H1 (cell line): ENCODE measurements around the gene ERI3. TPM values are rescaled to one million over a fixed set of nuclear protein-coding genes. Genes with fewer than 3 reads are reported as not detected.

Experiments
- CTCF ChIA-PET: fragments of 300-600 bp; sonication (Branson Sonifier 250); formaldehyde crosslinking; loops from one replicate; lab custom pipeline; 2021; ENCODE audit not compliant: partially characterized antibody; lab: Charles Lee
- POLR2A ChIA-PET: fragments of 300-600 bp; sonication (Branson Sonifier 250); formaldehyde crosslinking; loops from one replicate; lab custom pipeline; 2021; ENCODE audit warnings: inconsistent platforms; ENCODE audit not compliant: partially characterized antibody; lab: Charles Lee
- DNase-seq, 2 experiments: peaks; one replicate each; pipeline versions ENCODE4 v3.0.0 to v3.0.0-alpha.2; 2010 to 2022; ENCODE audit warnings: low spot score in 2 of 2, low read depth in 1 of 2, mixed read lengths in 1 of 2
- FAIRE-seq: peaks from 2 replicates; lab custom pipeline; 2011; peaks lifted over from hg19 to GRCh38; lab: Jason Lieb, UNC
- H2AFZ ChIP-seq: 2 replicates; pipeline ENCODE4 v1.8.1; 2012; ENCODE audit warnings: low read length, inconsistent platforms
- H2AK5ac ChIP-seq: 2 replicates; pipeline ENCODE4 v1.6.1; 2013; ENCODE audit warnings: low read depth, low read length
- H2BK120ac ChIP-seq: replicated peaks from 2 replicates; pipeline ENCODE3; 2013; ENCODE audit warnings: low read depth, low read length, inconsistent platforms
- H2BK12ac ChIP-seq: 2 replicates; pipeline ENCODE4 v1.6.1; 2013; ENCODE audit warnings: low read depth, low read length
- H2BK15ac ChIP-seq: 2 replicates; pipeline ENCODE4 v1.6.1; 2013; ENCODE audit warnings: low read length
- H2BK20ac ChIP-seq: 2 replicates; pipeline ENCODE4 v1.6.1; 2013; ENCODE audit warnings: low read length
- H2BK5ac ChIP-seq: 2 replicates; pipeline ENCODE4 v1.6.1; 2013; ENCODE audit warnings: low read depth, low read length
- H3K14ac ChIP-seq: 2 replicates; pipeline ENCODE4 v1.6.1; 2013; ENCODE audit warnings: inconsistent platforms; ENCODE audit not compliant: insufficient read length
- H3K18ac ChIP-seq: 2 replicates; pipeline ENCODE4 v1.6.1; 2013; ENCODE audit warnings: low read length; ENCODE audit errors: extremely low read depth
- H3K23ac ChIP-seq: 2 replicates; pipeline ENCODE4 v1.6.1; 2013; ENCODE audit warnings: inconsistent platforms; ENCODE audit not compliant: insufficient read length
- H3K23me2 ChIP-seq: 2 replicates; pipeline ENCODE4 v1.6.1; 2013; ENCODE audit warnings: low read depth, low read length
- H3K27ac ChIP-seq: 2 replicates; pipeline ENCODE4 v1.6.1; 2011; ENCODE audit warnings: low read depth, low read length, inconsistent platforms
- H3K27me3 ChIP-seq, 4 experiments: replicated peaks in 1 of 4; 1 replicate in 1 of 4; 2 replicates in 3 of 4; pipeline versions ENCODE4 v1.6.1 to v1.8.1; 2011 to 2013; ENCODE audit warnings: low read length in 3 of 4, mild to moderate bottlenecking in 3 of 4, inconsistent platforms in 2 of 4, mixed read lengths in 2 of 4, moderate library complexity in 1 of 4; ENCODE audit not compliant: control insufficient read depth in 3 of 4, insufficient read depth in 3 of 4; ENCODE audit errors: extremely low read depth in 1 of 4
- H3K36me3 ChIP-seq, 4 experiments: 2 replicates each; pipeline versions ENCODE4 v1.6.1 to v1.8.1; 2011 to 2013; ENCODE audit warnings: mild to moderate bottlenecking in 4 of 4, low read length in 3 of 4, moderate library complexity in 2 of 4, control low read depth in 1 of 4, inconsistent platforms in 1 of 4; ENCODE audit not compliant: insufficient read depth in 4 of 4, control insufficient read depth in 2 of 4
- H3K4ac ChIP-seq: replicated peaks from 2 replicates; pipeline ENCODE3; 2013; ENCODE audit warnings: low read length, low read depth, mixed read lengths, inconsistent platforms; ENCODE audit not compliant: insufficient read length
- H3K4me1 ChIP-seq, 4 experiments: replicated peaks in 1 of 4; 1 replicate in 1 of 4; 2 replicates in 3 of 4; pipeline versions ENCODE4 v1.6.1 to v1.8.1; 2011 to 2013; ENCODE audit warnings: low read length in 3 of 4, inconsistent platforms in 2 of 4, mixed read lengths in 1 of 4; ENCODE audit not compliant: insufficient read depth in 4 of 4, control insufficient read depth in 3 of 4
- H3K4me2 ChIP-seq, 2 experiments: 2 replicates each; pipeline versions ENCODE4 v1.6.1 to v1.8.1; 2011 to 2013; ENCODE audit warnings: low read depth in 2 of 2, low read length in 2 of 2, control low read depth in 1 of 2, inconsistent platforms in 1 of 2, mild to moderate bottlenecking in 1 of 2; ENCODE audit not compliant: insufficient read depth in 1 of 2
- H3K4me3 ChIP-seq, 4 experiments: fragments of 200-600, 300-600 bp in 1 of 4; sonication (generic), shearing (Covaris generic), sonication (Bioruptor Twin) in 1 of 4; 2 replicates each; pipeline versions ENCODE4 v1.5.1 to v1.8.1; 2011 to 2016; ENCODE audit warnings: low read length in 4 of 4, low read depth in 3 of 4, control low read depth in 2 of 4, inconsistent platforms in 2 of 4, mild to moderate bottlenecking in 2 of 4, mixed read lengths in 1 of 4, moderate library complexity in 1 of 4; ENCODE audit not compliant: insufficient read depth in 2 of 4; ENCODE audit errors: extremely low read depth in 1 of 4
- H3K56ac ChIP-seq: replicated peaks from 2 replicates; pipeline ENCODE3; 2013; ENCODE audit warnings: low read depth, mild to moderate bottlenecking, mixed read lengths, low read length, inconsistent platforms; ENCODE audit not compliant: insufficient read length
- H3K79me1 ChIP-seq: 2 replicates; pipeline ENCODE4 v1.6.1; 2013; ENCODE audit warnings: low read depth, low read length, control low read depth
- H3K79me2 ChIP-seq, 2 experiments: 2 replicates each; pipeline versions ENCODE4 v1.6.1 to v1.8.1; 2012 to 2013; ENCODE audit warnings: low read length in 2 of 2, mild to moderate bottlenecking in 2 of 2, inconsistent platforms in 1 of 2; ENCODE audit not compliant: insufficient read depth in 2 of 2, control insufficient read depth in 1 of 2
- H3K9ac ChIP-seq, 4 experiments: replicated peaks in 1 of 4; 1 replicate in 1 of 4; 2 replicates in 3 of 4; pipeline versions ENCODE4 v1.6.1 to v1.8.1; 2011 to 2013; ENCODE audit warnings: low read depth in 3 of 4, low read length in 3 of 4, control low read depth in 2 of 4, mild to moderate bottlenecking in 2 of 4, moderate library complexity in 2 of 4, inconsistent platforms in 1 of 4; ENCODE audit errors: extremely low read depth in 1 of 4
- H3K9me3 ChIP-seq, 2 experiments: 2 replicates each; pipeline versions ENCODE4 v1.6.1 to v1.8.1; 2012 to 2013; ENCODE audit warnings: mild to moderate bottlenecking in 2 of 2, moderate library complexity in 2 of 2, control low read depth in 1 of 2, inconsistent platforms in 1 of 2, low read depth in 1 of 2, low read length in 1 of 2, mixed read lengths in 1 of 2; ENCODE audit not compliant: insufficient read depth in 2 of 2
- H4K20me1 ChIP-seq, 2 experiments: replicated peaks in 1 of 2; 2 replicates each; pipeline versions ENCODE3 to v1.8.1; 2011 to 2013; ENCODE audit warnings: inconsistent platforms in 2 of 2, low read length in 2 of 2, mild to moderate bottlenecking in 1 of 2; ENCODE audit not compliant: insufficient read depth in 2 of 2, control insufficient read depth in 1 of 2
- H4K5ac ChIP-seq: 2 replicates; pipeline ENCODE4 v1.6.1; 2013; ENCODE audit warnings: low read length, low read depth, mixed read lengths, inconsistent platforms; ENCODE audit not compliant: insufficient read length
- H4K8ac ChIP-seq: 2 replicates; pipeline ENCODE4 v1.8.0; 2013; ENCODE audit warnings: mild to moderate bottlenecking, moderate library complexity, low read length, inconsistent platforms; ENCODE audit not compliant: insufficient read depth; ENCODE audit errors: extremely low read depth
- H4K91ac ChIP-seq: replicated peaks from 2 replicates; pipeline ENCODE3; 2013; ENCODE audit warnings: low read length, mixed read lengths, inconsistent platforms; ENCODE audit not compliant: insufficient read length
- BCL11A ChIP-seq, 2 experiments: IDR thresholded peaks; one replicate each; pipeline ENCODE4 v1.6.1; 2011; ENCODE audit warnings: low read depth in 2 of 2, low read length in 2 of 2, mild to moderate bottlenecking in 2 of 2
- CHD1 ChIP-seq: IDR thresholded peaks from 2 replicates; pipeline ENCODE4 v1.6.1; 2012; ENCODE audit warnings: low read depth, low read length, improper control_type of control experiment
- EGR1 ChIP-seq: IDR thresholded peaks from 2 replicates; pipeline ENCODE4 v1.6.1; 2011; ENCODE audit warnings: low read depth, low read length, borderline replicate concordance
- NANOG ChIP-seq: IDR thresholded peaks from 2 replicates; pipeline ENCODE4 v1.6.1; 2011; ENCODE audit warnings: low read length, low read depth, mild to moderate bottlenecking, inconsistent platforms; ENCODE audit not compliant: insufficient read depth, poor library complexity, severe bottlenecking
- RBBP5 ChIP-seq: IDR thresholded peaks from 2 replicates; pipeline ENCODE4 v1.7.1; 2012; ENCODE audit warnings: low read depth, mild to moderate bottlenecking, inconsistent platforms, low read length, moderate library complexity, borderline replicate concordance
- RFX5 ChIP-seq: IDR thresholded peaks from 2 replicates; pipeline ENCODE4 v1.6.1; 2011; ENCODE audit warnings: low read depth, low read length, improper control_type of control experiment, borderline replicate concordance
- RNF2 ChIP-seq: fragments of 200-900, 300-1000 bp; sonication (generic); IDR thresholded peaks from 2 replicates; pipeline ENCODE4 v1.7.1; 2016; ENCODE audit warnings: borderline replicate concordance, low read depth, mild to moderate bottlenecking, antibody characterized with exemption, low read length; ENCODE audit not compliant: poor library complexity, severe bottlenecking; ENCODE audit errors: missing control alignments
- SP1 ChIP-seq: IDR thresholded peaks from 2 replicates; pipeline ENCODE4 v1.6.1; 2011; ENCODE audit warnings: low read depth, low read length
- TAF7 ChIP-seq: optimal IDR thresholded peaks from 2 replicates; pipeline ENCODE3; 2011; ENCODE audit warnings: low read depth, mild to moderate bottlenecking, inconsistent platforms, low read length, moderate library complexity, borderline replicate concordance
- ZNF274 ChIP-seq: IDR thresholded peaks from 2 replicates; pipeline ENCODE4 v1.7.0; 2012; ENCODE audit warnings: low read length, borderline replicate concordance; ENCODE audit errors: extremely low read depth
- WGBS, 2 experiments: shearing (Covaris generic) in 1 of 2; methylation state at CpG; one replicate each; pipeline versions ENCODE4 v1.1.6 to v1.1.7; 2013 to 2015; ENCODE audit warnings: low lambda C conversion rate in 2 of 2, mixed read lengths in 2 of 2, inconsistent platforms in 1 of 2, low coverage in 1 of 2, missing lambda C conversion rate in 1 of 2; ENCODE audit not compliant: insufficient replicate concordance in 2 of 2, insufficient coverage in 1 of 2, insufficient read length in 1 of 2; ENCODE audit errors: extremely low coverage in 1 of 2, missing lambda C conversion rate in 1 of 2; 5-methylcytosine and 5-hydroxymethylcytosine counted together
- polyA plus RNA-seq, 7 experiments: library from polyadenylated mRNA; depleted of rRNA in 3 of 7; stranded (reverse) in 5 of 7; unstranded in 2 of 7; fragments of >200 nt in 5 of 7; fragments of 200-250 nt in 2 of 7; gene quantifications; 1 replicate in 5 of 7; 2 replicates in 1 of 7; 4 replicates in 1 of 7; pipeline versions ENCODE4 v1.2.1 to v1.2.3, GENCODE V29; 2011 to 2013; ENCODE audit warnings: missing spikeins in 2 of 7, mixed read lengths in 2 of 7
- total RNA-seq: library from RNA; stranded (reverse); fragmentation: NEBNext Ultra II Directional; extraction: Animal tissue kit (Norgen Biotek cat#: 25700); gene quantifications from 2 replicates; pipeline ENCODE4 v1.2.1, GENCODE V29; 2021
- TF ChIP-seq, protein P1 (sequence below): IDR thresholded peaks from 2 replicates; pipeline ENCODE4 v1.6.1; 2012; ENCODE audit warnings: low read length, inconsistent platforms

The ERI3 gene
- total and polyA plus RNA-seq, 2 of the 8 experiments (the other 6 are each of a cell fraction or from before 2014, with no cell fraction given), result 81.1 to 199 TPM

DNA sequence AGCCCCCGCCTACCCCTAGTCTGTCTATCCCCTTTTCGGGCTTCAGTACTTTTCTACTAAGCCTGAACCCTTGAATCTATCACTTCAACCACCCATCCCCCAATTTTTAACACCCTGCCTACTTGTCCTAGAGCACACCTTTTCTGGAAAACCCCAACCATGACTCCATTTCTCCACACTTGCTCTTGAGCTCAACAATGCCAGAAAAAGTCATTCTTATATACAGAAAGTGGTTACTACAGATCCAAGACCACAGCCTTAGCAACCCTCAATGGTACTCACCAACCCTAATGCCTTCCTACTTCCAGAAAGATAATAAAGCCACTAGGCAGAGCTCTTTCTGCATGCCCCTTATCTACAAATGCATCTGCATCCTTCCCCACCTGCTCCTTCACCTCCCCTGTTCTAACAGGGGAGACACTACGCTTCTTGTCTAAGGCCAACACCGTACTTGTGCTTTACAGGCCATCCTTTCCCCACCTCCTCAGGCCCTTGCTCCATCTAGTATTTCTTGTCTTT, 100.6 kb downstream of the ERI3 start:
- Histone ChIP-seq H4K20me1 (peaks cover 3 to 8% of the 10 kb centered on the region in 2 experiments), H3K23me2 (no peaks in the 10 kb centered on the region), H3K9me3 (no peaks in the 10 kb centered on the region), H3K4me1 (peaks cover 0 to 7% (median 2%) of the 10 kb centered on the region in 4 experiments; a peak in 3 of 7 replicates), H3K79me1 (peaks cover 8% of the 10 kb centered on the region), H3K4ac (no peak overlapping the region), H2AFZ (no peak overlapping the region), H3K79me2 (no peaks in the 10 kb centered on the region), H3K14ac (no peak overlapping the region), H3K4me2 (no peak overlapping the region), H3K18ac (no peak overlapping the region), H2BK12ac (no peak overlapping the region), H4K91ac (no peak overlapping the region), H2AK5ac (no peak overlapping the region), H3K9ac (no peak overlapping the region), H4K8ac (no peak overlapping the region), H3K23ac (no peak overlapping the region), H2BK20ac (no peak overlapping the region), H4K5ac (no peak overlapping the region), H2BK5ac (no peak overlapping the region), H3K4me3 (no peak overlapping the region), H3K56ac (no peak overlapping the region)
- ChIA-PET POLR2A (no interaction called here), CTCF (interaction anchor here (0.6 to 5.7 kb wide), 10 partner anchors 11 to 398 kb away, joined by 3 to 37 read pairs (median 4); no protein-coding TSS in a partner anchor)
- FAIRE-seq (no peak), DNase-seq (no peak)
- TF ChIP-seq ZNF274 (no peak), RBBP5 (no peak), RFX5 (no peak), CHD1 (no peak), RNF2 (no peak), NANOG (no peak), BCL11A (IDR thresholded peaks at IDR 0.05; ENCODE audit: low read depth in 2 of 2, low read length in 2 of 2) (no peak), SP1 (no peak), EGR1 (no peak), TAF7 (no peak)
- TF ChIP-seq, protein P1, sequence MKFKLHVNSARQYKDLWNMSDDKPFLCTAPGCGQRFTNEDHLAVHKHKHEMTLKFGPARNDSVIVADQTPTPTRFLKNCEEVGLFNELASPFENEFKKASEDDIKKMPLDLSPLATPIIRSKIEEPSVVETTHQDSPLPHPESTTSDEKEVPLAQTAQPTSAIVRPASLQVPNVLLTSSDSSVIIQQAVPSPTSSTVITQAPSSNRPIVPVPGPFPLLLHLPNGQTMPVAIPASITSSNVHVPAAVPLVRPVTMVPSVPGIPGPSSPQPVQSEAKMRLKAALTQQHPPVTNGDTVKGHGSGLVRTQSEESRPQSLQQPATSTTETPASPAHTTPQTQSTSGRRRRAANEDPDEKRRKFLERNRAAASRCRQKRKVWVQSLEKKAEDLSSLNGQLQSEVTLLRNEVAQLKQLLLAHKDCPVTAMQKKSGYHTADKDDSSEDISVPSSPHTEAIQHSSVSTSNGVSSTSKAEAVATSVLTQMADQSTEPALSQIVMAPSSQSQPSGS, result no peak
- TF ChIP-seq, all 59 proteins: peak for 0
- Histone ChIP-seq H3K36me3 (no peaks in the 10 kb centered on the region), H2BK120ac (no peak overlapping the region), H2BK15ac (no peak overlapping the region), H3K27ac (no peak overlapping the region), H3K27me3 (no peaks in the 10 kb centered on the region)
- WGBS, 2 experiments, result 94% methylated on average over 4 of the region's 4 CpGs; no CpG with 5 or more reads in 1 of the 2 experiments
